SU-DHL-6 (cell line): Measurements from ENCODE around the gene ZNF443.

Source experiments
- H2AFZ ChIP-seq: fragments of 200-600 bp; sonication (generic); 2 replicates; pipeline ENCODE4 v1.6.1; 2014; ENCODE audit warnings: low read depth, mild to moderate bottlenecking, moderate library complexity, mixed read lengths, antibody characterized with exemption, low read length; ENCODE audit not compliant: severe bottlenecking
- H3F3A ChIP-seq: fragments of 200-600 bp; shearing (Covaris generic); 2 replicates; pipeline ENCODE4 v1.6.0; 2016; ENCODE audit warnings: antibody characterized with exemption, mild to moderate bottlenecking; ENCODE audit not compliant: insufficient read depth
- H3K27ac ChIP-seq: fragments of 200-600 bp; sonication (generic); 2 replicates; pipeline ENCODE4 v1.5.1; 2016; ENCODE audit warnings: low read depth, mild to moderate bottlenecking, low read length, moderate library complexity, mixed read lengths
- H3K27me3 ChIP-seq: fragments of 200-600 bp; sonication (generic), shearing (Covaris generic); 2 replicates; pipeline ENCODE4 v1.6.0; 2014; ENCODE audit warnings: mild to moderate bottlenecking, low read length
- H3K36me3 ChIP-seq: fragments of 200-600 bp; sonication (generic); 2 replicates; pipeline ENCODE4 v1.6.1; 2014; ENCODE audit warnings: mild to moderate bottlenecking, low read length, mixed read lengths
- H3K4me2 ChIP-seq: fragments of 300-600, 200-600 bp; shearing (Covaris generic), sonication (generic); 2 replicates; pipeline ENCODE4 v1.6.0; 2014; ENCODE audit warnings: low read length, low read depth, mild to moderate bottlenecking; ENCODE audit not compliant: poor library complexity, severe bottlenecking
- H3K4me3 ChIP-seq: fragments of 200-600 bp; sonication (generic); 2 replicates; pipeline ENCODE4 v1.5.1; 2014; ENCODE audit warnings: antibody characterized with exemption, low read length, mild to moderate bottlenecking, mixed read lengths; ENCODE audit not compliant: insufficient read depth, poor library complexity, severe bottlenecking
- H3K79me2 ChIP-seq: fragments of 200-600 bp; sonication (generic); 2 replicates; pipeline ENCODE4 v1.6.1; 2014; ENCODE audit warnings: mild to moderate bottlenecking, low read length, moderate library complexity; ENCODE audit not compliant: insufficient read depth
- H3K9ac ChIP-seq: fragments of 200-600 bp; sonication (generic); 2 replicates; pipeline ENCODE4 v1.7.0; 2014; ENCODE audit warnings: mild to moderate bottlenecking, low read length
- H3K9me2 ChIP-seq: fragments of 200-600 bp; sonication (generic); replicated peaks from 2 replicates; pipeline ENCODE4 v1.6.1; 2014; ENCODE audit warnings: low read length; ENCODE audit not compliant: insufficient read depth
- H3K9me3 ChIP-seq: fragments of 200-600 bp; sonication (generic); 2 replicates; pipeline ENCODE4 v1.6.1; 2014; ENCODE audit warnings: low read length, mixed read lengths; ENCODE audit not compliant: insufficient read depth
- H4K20me1 ChIP-seq: fragments of 200-600 bp; sonication (generic); 2 replicates; pipeline ENCODE4 v1.6.1; 2014; ENCODE audit warnings: low read depth, mild to moderate bottlenecking, antibody characterized with exemption, low read length, moderate library complexity, mixed read lengths
- CTCF ChIP-seq: fragments of 200-600 bp; sonication (generic); IDR thresholded peaks from one replicate; pipeline ENCODE4 v1.5.1; 2017; ENCODE audit warnings: antibody characterized with exemption, mild to moderate bottlenecking, low read length, moderate library complexity; ENCODE audit not compliant: insufficient read depth, poor library complexity, severe bottlenecking
- EZH2phosphoT487 ChIP-seq: fragments of 200-600 bp; sonication (generic), shearing (Covaris generic); conservative IDR thresholded peaks from 2 replicates; pipeline ENCODE4 v1.6.1; 2018; ENCODE audit warnings: mild to moderate bottlenecking, antibody characterized with exemption, low read length, moderate library complexity, mixed read lengths

ZNF443 gene

GRCh38 chr19:12484371-12485051 is 43.7 kb upstream of the ZNF443 start, which contains the start of gene ZNF709:
Gene ZNF709 (minus strand): TSS chr19:12484816. CDS start chr19:12484657, 159 bp downstream.
- no peak within 1 kb of the TSS for H3K27ac ChIP-seq

GRCh38 chr19:12484011-12484370 is 43.2 kb upstream of the ZNF443 start:
- H3K27ac ChIP-seq: no peak overlapping the region
- TF ChIP-seq CTCF (no peak), EZH2phosphoT487 (no peak)

More at GRCh38 chr19:12484371-12485051, 43.7 kb upstream of the ZNF443 start, which contains the start of gene ZNF709:
- peak within 1 kb of the TSS; percentile 73 for H3K9ac ChIP-seq
- peak within 1 kb of the TSS; percentile 93 for H2AFZ ChIP-seq
- H3K27me3 ChIP-seq: no peaks in the 10 kb centered on the region
- H3K9me2 ChIP-seq: no peaks in the 10 kb centered on the region
- H3F3A ChIP-seq: no peaks in the 10 kb centered on the region
- no peaks in the 10 kb centered on the region for H3K9me3 ChIP-seq
- peak within 1 kb of the TSS; percentile 72 for H3K4me3 ChIP-seq
- no peaks in the 10 kb centered on the region for H4K20me1 ChIP-seq
- no peak for TF ChIP-seq EZH2phosphoT487
- no peak for TF ChIP-seq CTCF
- H3K4me2 ChIP-seq: peak within 1 kb of the TSS; percentile 80
- H3K36me3 ChIP-seq: no peaks in the 10 kb centered on the region
- H3K79me2 ChIP-seq: peaks cover 10% of the 10 kb centered on the region; the same call in 1 of the 2 replicates

GRCh38 chr19:12482509-12482886 is 41.7 kb upstream of the ZNF443 start:
- Histone ChIP-seq H3F3A (no peaks in the 10 kb centered on the region), H3K27ac (no peak overlapping the region), H3K9ac (no peak overlapping the region; the same call in 1 of the 2 replicates), H3K4me3 (no peak overlapping the region), H3K36me3 (no peaks in the 10 kb centered on the region), H4K20me1 (no peaks in the 10 kb centered on the region), H3K79me2 (peaks cover 10% of the 10 kb centered on the region; the same call in 1 of the 2 replicates), H2AFZ (no peak overlapping the region), H3K9me2 (no peaks in the 10 kb centered on the region), H3K27me3 (no peaks in the 10 kb centered on the region), H3K9me3 (no peaks in the 10 kb centered on the region), H3K4me2 (peak overlapping the region; percentile 14)
- TF ChIP-seq CTCF (no peak), EZH2phosphoT487 (no peak)

More at GRCh38 chr19:12484011-12484370, 43.2 kb upstream of the ZNF443 start:
- Histone ChIP-seq H3K79me2 (peaks cover 10% of the 10 kb centered on the region; the same call in 1 of the 2 replicates), H3K4me2 (peak overlapping the region; percentile 80), H3K9me3 (no peaks in the 10 kb centered on the region), H3K27me3 (no peaks in the 10 kb centered on the region), H3F3A (no peaks in the 10 kb centered on the region), H3K9me2 (no peaks in the 10 kb centered on the region), H3K4me3 (peak overlapping the region; percentile 72), H4K20me1 (no peaks in the 10 kb centered on the region), H2AFZ (peak overlapping the region; percentile 93), H3K9ac (peak overlapping the region; percentile 73), H3K36me3 (no peaks in the 10 kb centered on the region)
